Measurements from ENCODE around the gene TALDO1.

TALDO1 gene

DNA sequence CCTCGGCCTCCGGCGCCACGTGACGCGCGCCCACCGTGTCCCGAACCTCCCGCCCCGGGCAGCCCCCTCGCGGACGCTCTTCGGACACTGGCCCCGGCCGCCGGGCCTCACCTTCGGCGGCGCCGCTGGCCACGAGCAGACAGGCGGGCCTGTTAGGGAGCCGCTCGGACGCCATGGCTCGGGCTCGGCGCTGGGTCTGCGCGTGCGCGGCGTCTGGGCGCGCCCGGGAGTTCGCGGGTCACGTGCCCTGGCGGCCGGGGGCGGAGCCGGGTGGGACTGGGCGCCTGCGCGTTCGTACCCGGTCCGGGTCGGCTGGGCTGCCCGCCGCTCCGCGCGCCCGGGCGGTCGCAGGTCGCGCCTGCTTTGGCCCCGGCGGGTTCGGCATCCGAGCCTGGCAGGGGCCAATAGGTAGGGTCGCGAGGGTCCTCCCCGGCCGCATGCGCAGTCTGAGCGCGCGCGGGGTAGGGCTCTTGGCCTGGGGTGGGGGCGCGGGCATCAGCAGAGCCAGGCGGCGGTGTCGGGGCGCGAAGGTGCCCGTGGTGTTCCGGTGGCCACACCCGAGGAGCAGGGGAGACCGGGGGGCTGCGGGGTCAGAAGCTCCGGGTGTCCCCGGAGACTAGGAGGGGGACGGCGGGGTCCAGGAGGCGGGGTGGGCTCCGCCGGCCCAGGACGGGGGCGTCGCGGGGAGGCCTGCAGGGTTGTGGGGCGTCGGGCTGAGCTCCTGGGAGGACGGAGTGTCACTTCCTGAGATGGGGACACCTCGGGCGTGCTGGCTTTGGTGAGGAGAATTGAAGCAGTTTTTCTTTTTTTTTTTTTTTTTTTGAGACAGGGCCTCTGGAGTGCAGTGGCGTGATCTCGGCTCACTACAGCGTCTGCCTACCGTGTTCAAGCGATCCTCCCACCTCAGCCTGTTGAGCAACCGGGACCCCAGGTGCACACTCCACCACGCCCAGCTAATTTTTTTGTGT is 30.3 kb downstream of the TALDO1 start, which contains the start of gene GATD1:
TSS of gene GATD1 (minus strand) at position 200 of the 968 bp plus-strand sequence. CDS start at position 175, 25 bp downstream.
- TF ChIP-seq GATA3 (IDR thresholded peaks at IDR 0.05; ENCODE audit: low read depth, low read length) (no peak), GATA2 (IDR thresholded peaks at IDR 0.05; ENCODE audit: low read depth, low read length) (no peak)

DNA sequence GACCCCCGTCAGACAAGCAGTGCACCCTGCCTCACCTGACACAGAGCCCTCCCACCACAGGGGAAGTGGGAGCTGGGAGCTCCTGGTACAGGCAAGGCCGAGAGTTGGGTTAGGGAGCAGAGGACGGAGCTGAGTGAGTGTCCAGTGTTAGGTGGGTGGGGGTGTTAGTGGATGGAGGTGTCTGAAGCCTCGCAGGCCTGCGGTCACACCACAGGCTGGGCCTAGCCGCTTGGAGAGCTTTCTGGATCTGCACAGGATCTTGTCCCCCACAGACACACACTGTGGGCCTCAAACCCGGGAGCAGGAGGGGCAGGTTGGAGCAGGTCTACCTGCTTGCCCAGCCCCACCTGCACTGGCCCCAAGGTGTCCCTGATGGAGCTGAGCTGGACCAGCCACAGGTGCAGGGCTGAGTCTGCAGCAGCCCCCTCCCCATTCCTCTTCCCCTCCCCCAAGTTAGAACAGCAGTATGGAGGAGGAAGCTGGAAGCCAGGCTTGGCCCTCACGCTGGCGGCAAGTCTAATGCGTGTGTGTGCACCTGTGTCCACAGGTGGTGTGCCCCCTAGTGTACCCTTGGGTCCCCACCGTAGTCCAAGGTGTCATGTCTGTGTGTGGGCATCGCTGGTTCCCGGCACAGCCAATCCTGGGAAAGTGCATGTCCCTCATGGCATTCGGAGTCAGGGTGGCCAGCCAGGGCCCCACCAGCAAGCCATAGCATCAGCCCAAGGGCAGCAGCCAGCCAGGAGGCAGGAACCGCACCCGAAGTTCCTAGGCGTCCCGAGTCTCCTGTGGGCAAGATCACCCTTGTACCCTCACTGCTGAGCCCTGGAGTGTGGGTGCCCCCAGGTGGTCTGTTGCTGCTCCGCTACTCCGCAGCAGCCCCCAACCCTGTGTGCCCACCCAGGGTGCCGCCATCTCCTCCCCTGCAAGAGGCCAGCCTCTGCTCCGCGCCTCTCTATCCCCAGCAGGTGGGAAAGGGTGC is 32.0 kb downstream of the TALDO1 start:
- TF ChIP-seq GATA3 (IDR thresholded peaks at IDR 0.05; ENCODE audit: low read depth, low read length) (no peak), GATA2 (IDR thresholded peaks at IDR 0.05; ENCODE audit: low read depth, low read length) (no peak)

DNA sequence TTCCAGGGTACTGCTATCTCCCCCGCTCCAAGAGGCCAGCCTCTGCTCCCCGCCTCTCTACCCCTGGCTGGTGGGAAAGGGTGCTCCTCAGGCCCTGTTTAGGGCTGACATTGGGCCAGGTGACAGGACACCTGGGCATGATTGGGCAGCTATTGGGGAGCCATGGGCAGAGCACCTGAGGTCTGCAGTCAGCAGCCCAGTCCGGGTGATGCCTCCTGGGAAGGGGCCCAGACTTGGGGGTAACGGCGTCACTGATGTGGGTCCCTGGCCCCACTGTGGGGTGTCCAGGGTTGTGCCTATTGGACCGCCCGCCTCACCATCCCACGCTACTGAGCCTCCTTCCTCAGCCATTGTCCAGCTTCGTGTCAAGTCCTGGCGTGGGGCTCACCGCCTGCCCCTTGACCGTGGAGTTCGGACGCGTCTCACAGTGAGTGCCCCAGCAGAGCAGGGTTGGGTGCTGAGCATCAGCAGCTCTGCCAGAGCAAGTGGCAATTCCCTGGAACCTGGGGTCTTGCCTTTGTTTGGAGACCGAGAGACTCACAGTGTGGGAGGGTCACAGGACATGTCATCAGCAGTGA is 32.8 kb downstream of the TALDO1 start:
- TF ChIP-seq GATA3 (IDR thresholded peaks at IDR 0.05; ENCODE audit: low read depth, low read length) (no peak), GATA2 (IDR thresholded peaks at IDR 0.05; ENCODE audit: low read depth, low read length) (no peak)

DNA sequence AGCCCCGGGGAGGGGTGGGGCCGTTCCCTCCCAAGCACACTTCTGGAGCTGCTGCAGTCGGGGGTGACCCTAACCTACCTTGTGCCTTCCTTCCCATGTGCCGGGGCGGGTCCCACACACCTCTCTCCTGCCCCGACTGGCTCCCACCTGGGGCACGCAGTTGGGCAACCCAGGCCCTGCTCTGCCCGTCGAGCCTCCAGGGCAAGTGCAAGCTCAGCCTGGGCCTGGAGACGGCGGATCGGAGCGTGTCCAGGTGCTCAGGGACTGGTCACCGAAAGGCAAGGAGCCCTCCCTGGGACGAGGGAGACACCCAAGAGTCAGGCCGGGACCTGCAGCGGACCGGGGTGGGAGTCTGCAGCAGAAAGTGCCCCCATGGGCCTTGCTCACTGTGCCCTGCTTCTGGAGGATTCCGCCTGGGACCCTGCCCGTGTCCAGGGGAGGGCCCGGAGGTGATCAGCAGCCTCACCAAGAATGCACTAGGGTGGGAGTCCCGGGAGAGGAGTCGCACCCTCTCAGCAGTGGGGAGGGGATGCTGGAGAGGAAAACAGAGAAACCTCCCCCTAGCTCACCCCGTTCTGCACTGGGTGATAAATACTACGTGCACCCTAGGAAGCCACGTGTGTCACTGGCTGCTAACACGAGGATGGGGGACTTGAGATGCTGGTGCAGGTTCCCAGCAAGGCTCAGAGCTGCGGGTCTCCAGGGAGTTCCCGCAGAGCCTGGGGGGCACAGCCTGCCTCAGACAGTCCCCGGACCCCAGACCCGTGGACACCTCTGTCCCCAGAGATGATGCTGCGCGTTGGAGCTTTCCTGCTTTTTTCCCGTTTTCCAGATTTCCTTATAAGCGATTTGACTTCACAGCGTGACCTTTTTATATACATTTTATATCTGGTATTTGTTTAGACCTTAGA is 35.3 kb downstream of the TALDO1 start:
- TF ChIP-seq GATA2 (IDR thresholded peaks at IDR 0.05; ENCODE audit: low read depth, low read length) (no peak), GATA3 (IDR thresholded peaks at IDR 0.05; ENCODE audit: low read depth, low read length) (no peak)

DNA sequence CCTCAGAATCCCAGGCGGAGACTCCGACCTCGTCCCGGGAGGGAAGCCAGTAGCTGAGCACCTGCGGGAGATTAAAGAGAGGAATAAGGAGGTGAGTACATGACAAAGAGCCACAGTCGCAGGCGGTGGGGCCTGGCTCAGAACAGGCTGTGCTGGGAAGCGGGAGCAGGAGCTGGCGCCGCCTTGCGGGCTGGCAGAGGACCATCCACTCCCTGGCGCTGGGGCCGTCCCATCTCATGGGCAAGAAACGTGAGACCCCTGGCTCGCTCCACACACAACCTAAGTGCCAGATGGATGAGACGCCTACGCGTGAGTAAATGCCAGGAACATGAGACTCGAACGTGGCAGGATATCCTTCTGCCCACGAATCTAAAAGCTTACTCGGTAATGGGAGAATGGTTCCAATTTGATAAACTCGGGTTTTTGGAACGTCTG is 36.3 kb downstream of the TALDO1 start:
- TF ChIP-seq GATA3 (IDR thresholded peaks at IDR 0.05; ENCODE audit: low read depth, low read length) = no peak
- TF ChIP-seq GATA2 (IDR thresholded peaks at IDR 0.05; ENCODE audit: low read depth, low read length) = no peak

DNA sequence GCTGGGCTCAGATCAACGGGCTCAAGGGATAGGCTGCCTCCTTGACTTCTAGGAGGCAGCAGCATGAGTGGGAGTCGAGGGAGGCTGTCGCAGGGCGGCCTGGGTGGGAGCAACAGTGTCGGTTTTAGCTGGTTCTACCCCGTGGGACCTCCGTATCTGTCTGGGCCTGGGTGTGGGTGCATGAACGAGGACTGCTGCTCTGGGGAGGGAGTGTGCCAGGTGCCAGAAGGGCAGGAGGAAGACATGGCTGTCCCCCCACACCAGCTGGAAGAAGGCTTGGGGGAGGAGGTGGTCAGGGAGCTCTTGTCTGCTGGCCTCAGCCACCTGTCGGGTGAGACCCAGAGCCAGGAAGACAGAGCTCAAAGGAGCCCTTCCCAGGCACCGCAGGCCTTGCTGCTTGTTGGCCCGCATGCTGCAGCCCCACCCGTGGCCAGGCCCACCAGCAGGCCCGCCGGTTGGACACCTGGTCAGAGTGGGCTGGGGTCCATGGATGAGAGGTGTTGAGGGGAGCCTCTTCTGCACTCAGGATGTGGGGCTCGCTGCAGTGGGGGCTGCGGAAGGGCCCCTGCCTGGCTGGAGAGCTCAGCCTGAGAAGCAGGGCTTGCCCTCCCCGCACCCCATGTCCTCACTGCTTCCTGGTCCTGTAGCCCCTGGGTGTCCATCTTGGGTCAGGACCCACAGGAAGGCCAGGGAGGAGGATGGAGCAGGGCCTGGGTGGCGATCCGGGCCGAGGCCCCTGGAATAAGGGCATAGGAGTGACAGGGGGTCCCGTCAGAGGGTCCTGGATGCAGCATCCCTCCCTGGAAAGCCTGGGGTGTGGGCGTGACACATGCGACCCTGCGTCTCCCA is 39.2 kb downstream of the TALDO1 start:
- TF ChIP-seq GATA3 (IDR thresholded peaks at IDR 0.05; ENCODE audit: low read depth, low read length) (no peak), GATA2 (IDR thresholded peaks at IDR 0.05; ENCODE audit: low read depth, low read length) (no peak)

DNA sequence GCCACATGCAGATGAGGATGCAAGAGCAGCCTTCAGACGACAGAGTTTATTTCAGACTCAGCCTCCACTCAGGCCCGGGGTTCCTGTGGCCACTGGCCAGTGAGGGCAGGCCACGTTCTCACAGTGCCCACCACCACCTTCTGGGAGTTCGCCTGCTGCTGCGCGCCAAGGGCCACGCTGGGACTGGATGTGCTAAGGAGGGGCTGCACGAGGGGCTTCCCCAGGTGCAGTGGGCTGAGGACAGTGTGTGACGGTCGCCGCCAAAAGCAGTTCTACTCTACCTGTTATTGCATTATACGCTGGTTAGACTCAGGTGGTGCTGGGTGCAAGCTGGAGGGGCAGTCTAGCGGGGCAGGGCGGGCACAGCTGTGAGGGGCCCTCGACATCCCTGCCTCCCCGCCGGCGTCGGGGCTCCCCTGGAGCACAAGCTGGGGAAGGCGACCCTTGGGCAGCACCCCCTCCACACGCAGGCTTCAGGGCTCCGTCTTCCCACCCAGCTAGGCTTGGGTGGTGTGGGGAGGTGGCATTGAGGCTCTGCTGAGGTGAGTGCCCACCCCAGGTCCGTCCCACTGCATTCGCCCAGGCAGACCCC is 39.9 kb downstream of the TALDO1 start:
- no peak for TF ChIP-seq GATA3 (IDR thresholded peaks at IDR 0.05; ENCODE audit: low read depth, low read length)
- no peak for TF ChIP-seq GATA2 (IDR thresholded peaks at IDR 0.05; ENCODE audit: low read depth, low read length)

DNA sequence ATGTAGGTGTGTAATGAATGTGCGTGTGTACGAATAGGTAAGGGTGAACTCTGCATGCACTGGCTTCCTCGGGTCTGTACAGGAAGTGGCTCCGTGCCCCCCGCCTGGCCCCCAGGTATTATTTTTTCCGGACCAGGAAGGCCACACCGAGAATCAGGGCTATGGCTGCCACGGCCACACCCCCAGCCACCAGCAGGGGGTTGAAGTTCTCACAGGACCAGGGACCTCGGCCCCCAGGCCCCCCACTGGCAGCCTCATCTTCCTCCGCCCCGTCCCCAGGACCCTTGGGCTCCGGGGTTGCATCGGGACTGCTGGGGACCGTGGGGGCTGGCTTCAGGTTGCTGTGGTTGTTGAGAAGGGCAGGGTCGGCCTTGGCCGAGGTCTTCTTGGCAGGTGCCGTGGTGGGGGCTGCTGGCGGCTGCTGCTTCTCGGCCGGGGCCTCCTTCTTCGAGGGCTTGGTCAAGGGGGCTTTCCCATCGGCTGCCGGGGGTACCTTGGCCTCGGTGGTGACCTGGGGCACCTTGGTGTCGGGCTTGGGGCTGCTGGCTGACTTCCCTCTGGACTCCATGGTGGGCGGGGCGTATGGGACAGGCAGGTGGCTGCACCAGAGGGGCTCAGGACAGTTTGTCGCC is 40.9 kb downstream of the TALDO1 start:
- TF ChIP-seq GATA2 (IDR thresholded peaks at IDR 0.05; ENCODE audit: low read depth, low read length) = no peak

DNA sequence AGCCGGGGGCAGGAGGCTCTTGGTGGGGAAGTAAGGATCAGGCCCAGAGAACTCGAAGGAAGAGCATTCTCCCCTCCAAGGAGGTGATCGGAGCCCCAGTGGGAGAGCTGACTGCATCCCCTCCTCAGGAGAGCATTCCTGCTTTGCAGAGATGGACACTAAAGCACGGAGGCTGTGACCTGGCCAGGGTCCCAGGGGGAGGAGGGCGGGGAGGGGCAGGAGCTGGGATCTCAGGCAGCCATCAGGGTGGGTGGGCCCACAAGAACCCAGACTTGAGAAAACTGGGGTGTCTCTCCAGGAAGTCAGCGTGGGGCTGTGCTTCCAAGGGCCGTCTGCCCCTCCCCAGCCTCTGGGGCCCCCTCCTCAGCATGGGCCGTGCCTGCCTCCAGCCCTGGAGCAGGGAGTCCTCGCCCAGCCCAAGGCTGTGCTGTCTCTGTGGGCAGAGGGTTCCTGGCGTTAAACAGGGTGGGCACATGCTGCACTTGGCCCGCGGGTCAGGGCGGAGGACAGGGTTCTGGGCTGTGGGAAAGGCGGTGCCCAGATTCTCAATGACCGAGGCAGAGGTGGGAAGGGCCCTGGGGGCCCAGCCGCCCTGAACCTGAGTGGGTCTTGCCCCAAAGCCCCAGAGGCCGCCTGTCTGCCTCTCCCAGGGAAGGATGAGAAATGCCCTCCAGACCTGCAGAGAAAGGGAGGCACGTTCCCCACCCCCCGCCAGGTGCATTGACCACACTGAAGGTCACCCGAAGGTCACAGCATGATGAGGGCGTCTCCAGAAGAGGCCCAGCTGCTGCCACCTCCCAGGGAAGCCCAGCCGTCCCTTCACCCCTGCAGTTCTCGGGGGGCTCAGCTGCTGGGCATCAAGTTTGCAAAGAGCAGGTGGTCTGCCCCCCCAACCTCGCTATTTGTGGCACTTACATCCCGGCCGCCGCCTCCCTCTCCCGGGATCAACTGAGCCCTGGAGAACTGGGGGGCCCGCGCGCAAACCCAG is 42.0 kb downstream of the TALDO1 start:
- TF ChIP-seq GATA3 (IDR thresholded peaks at IDR 0.05; ENCODE audit: low read depth, low read length) (no peak), GATA2 (IDR thresholded peaks at IDR 0.05; ENCODE audit: low read depth, low read length) (no peak)

DNA sequence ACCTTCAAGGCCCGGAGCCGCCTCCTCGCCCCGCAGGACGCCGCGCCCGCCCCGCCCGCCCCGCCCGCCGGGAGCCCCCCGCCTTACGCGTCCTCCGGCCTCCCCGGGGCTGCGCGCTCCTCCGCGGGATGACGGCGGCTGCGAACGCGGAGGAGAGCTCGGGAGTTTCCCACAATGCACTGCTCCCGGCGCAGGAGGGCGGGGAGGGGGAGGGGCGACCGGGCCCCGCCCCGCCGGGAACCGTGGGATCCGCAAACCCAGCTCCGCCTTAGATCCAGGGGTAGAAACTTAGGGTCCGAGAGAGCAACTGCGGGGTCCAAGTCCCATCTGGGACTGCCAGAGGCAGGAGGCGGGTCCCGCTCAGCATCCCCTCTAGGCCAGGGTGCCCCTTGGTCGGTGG is 42.7 kb downstream of the TALDO1 start, which contains the start of gene CEND1:
TSS of gene CEND1 (minus strand) at position 148 of the 400 bp plus-strand sequence. CDS start 1,514 bp downstream, outside the sequence.
- no peak for TF ChIP-seq GATA2 (IDR thresholded peaks at IDR 0.05; ENCODE audit: low read depth, low read length)
- TF ChIP-seq GATA3 (IDR thresholded peaks at IDR 0.05; ENCODE audit: low read depth, low read length) = no peak
